GM18526 (cell line): ENCODE measurements around the gene RBM45.

ENCODE experiments used
- POLR2A ChIP-seq: IDR thresholded peaks from 3 replicates; pipeline ENCODE4 v1.6.1; 2011; ENCODE audit not compliant: insufficient read length; ENCODE audit errors: extremely low read depth

Gene RBM45

GRCh38 chr2:178112202-178113152 is at the start of gene RBM45:
Gene RBM45 (plus strand): TSS chr2:178112437. CDS start chr2:178112547, 110 bp downstream.
- TF ChIP-seq POLR2A: peak; percentile 96

GRCh38 chr2:178066324-178066723 is 45.9 kb upstream of the RBM45 start:
- TF ChIP-seq POLR2A: no peak

GRCh38 chr2:178066890-178067669 is 45.2 kb upstream of the RBM45 start:
- no peak for TF ChIP-seq POLR2A

GRCh38 chr2:178068823-178069454 is 43.3 kb upstream of the RBM45 start:
- no peak for TF ChIP-seq POLR2A

GRCh38 chr2:178069551-178069950 is 42.7 kb upstream of the RBM45 start:
- TF ChIP-seq POLR2A: no peak

- TF ChIP-seq POLR2A: no peak
These were observed 41.4 kb upstream of the RBM45 start for GRCh38 chr2:178070824-178071223.

- TF ChIP-seq POLR2A: no peak
These were observed 40.2 kb upstream of the RBM45 start for GRCh38 chr2:178072000-178072382.

GRCh38 chr2:178072383-178073301 is 39.6 kb upstream of the RBM45 start, which contains the start of gene PDE11A:
Gene PDE11A (minus strand): TSS chr2:178072777. CDS start chr2:178072437, 340 bp downstream.
- TF ChIP-seq POLR2A: no peak

- no peak for TF ChIP-seq POLR2A
These were observed 37.9 kb upstream of the RBM45 start for GRCh38 chr2:178074123-178075005.

- no peak for TF ChIP-seq POLR2A
These were observed 37.3 kb upstream of the RBM45 start for GRCh38 chr2:178075006-178075326.

GRCh38 chr2:178076130-178076529 is 36.1 kb upstream of the RBM45 start:
- TF ChIP-seq POLR2A: no peak

GRCh38 chr2:178082408-178083045 is 29.7 kb upstream of the RBM45 start:
- no peak for TF ChIP-seq POLR2A

- no peak for TF ChIP-seq POLR2A
These were observed 28.0 kb upstream of the RBM45 start for GRCh38 chr2:178084273-178084672.
